Lung microvascular endothelial cell (primary cell): ENCODE measurements around the gene ERCC4. TPM values are rescaled to one million over a fixed set of nuclear protein-coding genes. Genes with fewer than 3 reads are reported as not detected.

Experiments
- DNase-seq, 2 donors: peaks; one replicate each; pipeline versions ENCODE4 v3.0.0 to v3.0.0-alpha.2; 2010; ENCODE audit warnings: low read depth in 2 of 2
- total RNA-seq: library from RNA; depleted of rRNA; stranded (reverse); fragments of >200 nt; gene quantifications from 2 replicates; pipeline ENCODE4 v1.2.1, GENCODE V29; 2014

ERCC4 gene
- total RNA-seq, 1 donor from 2014 or later, result 5.8 TPM

DNA sequence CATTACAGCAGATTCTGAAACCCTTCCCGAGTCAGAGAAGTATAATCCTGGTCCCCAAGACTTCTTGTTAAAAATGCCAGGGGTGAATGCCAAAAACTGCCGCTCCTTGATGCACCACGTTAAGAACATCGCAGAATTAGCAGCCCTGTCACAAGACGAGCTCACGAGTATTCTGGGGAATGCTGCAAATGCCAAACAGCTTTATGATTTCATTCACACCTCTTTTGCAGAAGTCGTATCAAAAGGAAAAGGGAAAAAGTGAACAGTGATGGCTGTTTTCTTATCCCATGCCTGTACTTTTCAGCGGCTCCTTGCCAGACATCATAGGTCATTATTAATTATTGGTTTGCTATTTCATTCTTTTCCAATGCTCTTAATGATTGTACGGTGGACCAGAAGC, 28.1 kb downstream of the ERCC4 start:
- DNase-seq, result no peak

DNA sequence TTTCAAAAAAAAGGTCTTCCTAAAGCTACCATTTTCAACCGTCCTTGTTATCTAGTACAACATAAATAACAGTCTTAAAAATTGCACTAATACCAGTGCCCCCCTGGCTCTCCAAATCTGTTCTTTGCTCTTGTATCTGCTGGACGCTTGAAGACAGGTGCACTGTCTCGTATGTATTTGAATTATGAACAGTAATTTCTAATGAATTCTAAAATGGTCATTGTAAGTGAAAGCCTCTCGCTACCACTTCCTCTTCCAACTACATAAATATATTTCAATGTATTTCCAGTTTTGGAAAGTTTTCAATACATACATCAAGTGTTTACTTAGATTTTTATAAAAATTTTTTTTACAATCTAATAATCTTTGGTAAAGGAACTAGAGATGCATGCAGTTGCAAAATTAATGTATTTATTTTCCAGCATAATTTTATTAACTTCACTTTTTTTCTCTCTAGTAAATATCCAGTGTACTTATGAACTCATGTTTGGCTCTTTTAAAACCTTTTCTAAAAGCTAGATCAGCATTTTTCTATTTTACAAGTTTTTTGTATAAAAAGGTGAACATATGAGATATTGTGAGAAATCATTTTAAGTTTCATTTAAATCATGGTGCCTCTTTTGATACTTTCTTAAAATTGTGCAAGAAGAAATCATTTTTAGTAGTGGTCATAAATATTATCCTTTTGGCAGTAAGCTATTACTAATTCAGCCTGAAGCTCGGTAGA, 31.0 kb downstream of the ERCC4 start:
- DNase-seq, result no peak

DNA sequence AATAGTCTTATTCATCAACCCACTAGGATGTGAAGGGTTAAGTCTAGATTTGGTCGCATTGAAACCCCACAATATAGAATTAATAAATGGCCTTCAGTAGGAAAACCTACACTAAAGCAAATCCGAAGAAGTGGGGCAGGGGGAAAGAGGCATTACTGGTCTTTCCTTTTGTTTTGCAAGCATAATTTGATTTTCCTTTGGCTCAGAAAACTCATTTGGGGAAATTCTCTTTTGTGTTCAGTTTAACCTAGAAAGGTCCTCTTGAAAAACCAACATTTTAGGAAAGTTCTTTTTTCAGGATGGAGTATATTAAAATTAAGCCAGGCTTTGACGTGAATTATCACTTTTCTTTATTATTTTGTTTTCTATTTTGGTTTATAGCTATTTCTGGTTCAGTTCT, 31.7 kb downstream of the ERCC4 start:
- no peak for DNase-seq

DNA sequence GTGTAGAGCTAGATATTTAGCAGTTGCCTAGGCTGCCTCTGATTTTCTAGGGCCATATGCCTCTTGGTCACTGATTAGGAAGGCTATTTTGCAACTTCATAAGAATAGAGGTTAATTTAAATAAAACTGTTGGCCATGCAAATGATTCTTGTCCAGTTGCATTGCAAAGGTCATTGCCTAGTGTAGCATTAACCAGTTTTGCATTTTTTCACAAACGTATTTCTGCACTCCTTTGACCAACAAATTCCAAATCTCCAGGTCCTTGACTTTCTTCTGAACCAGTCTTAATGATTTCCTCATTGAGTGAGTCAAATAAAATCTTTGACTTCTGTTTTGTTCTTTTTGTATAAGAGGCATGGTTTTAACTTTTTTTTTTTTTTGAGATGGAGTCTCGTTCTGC, 33.5 kb downstream of the ERCC4 start:
- no peak for DNase-seq

DNA sequence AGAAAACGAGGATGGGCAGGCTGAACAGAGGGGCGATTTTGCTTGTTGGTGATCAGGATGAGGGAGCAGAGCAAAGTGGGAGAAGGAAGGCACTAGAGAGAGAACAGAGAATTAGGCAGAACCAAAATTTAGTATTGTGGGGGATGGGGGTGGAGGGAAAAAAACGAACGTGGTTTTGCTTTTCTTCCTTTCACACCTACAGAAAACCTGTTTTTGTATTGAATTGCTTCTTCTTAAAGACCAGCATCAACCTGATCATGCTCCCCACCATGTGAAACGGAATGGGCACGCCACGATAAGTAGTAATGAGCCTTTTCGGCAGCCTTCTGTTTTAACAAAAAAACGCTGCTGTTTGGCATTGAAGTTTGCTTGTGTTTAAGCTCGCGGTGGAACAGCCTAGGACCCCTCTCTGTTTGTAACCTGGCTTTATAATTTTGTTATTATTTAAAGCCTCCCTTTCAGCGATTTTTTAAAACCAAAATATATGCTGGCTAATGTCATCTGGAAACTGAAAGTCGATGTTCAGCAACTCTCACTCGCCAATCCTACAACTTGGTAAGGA, 36.8 kb downstream of the ERCC4 start:
- DNase-seq, result no peak

DNA sequence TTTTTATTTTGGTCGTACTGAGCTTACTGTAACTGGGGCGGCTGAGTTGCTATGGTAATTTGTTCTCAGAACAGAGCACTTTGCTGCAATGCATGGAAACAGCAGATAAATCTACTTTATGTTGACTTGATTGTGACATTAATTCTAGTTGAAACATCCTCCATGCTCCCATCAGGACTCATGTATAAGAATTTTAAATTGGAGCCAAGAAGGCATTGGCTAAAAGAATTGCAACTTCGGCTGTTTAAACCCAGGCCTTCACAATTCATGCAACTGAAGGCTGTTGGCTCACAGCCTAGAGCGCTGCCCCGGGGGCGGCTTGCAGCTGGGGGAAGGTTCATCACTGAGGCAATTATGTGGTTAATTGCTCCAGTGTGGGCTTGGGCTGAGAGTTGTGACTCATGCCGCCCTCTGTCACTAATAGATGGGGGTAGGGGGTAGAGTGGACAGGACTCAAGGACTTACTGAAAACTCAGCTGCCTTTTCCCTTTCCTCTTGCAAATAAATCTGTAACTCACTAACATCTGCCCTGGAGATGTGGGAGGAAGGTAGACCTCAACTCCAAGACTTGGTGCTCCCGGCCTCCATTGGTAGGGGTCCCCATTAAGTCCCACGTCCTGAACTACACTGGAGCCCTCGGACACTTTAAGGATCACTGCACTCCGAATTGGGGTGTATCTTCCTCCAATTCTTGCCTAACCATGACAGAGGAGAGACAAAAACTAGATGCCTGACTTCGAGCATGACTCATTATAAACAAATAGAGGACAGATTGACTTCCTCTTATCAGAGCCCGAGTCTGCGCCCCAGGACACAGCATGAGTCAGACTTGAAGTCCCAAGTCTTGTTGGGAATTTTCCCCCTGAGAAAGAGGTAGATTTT, 37.5 kb downstream of the ERCC4 start:
- DNase-seq, result peak; percentile 67 to 94

DNA sequence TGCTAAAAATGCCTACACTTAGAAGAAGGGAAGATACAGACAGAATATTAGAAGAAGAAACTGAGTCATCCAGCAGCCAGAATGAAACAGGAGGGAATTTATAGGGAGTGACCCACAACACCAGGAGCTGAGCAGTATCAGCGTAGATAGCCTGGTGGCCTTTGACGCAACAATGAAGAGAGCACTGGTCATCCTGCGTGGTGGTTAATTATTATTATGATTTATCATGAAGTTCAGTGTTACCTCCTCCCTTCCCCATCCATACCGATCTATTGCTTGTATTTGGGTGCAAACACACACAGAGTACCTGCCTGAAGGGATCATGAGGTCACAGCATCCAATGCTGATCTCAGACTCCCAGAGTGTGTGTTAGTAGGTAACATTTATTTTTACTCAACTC, 38.5 kb downstream of the ERCC4 start:
- DNase-seq, result no peak

DNA sequence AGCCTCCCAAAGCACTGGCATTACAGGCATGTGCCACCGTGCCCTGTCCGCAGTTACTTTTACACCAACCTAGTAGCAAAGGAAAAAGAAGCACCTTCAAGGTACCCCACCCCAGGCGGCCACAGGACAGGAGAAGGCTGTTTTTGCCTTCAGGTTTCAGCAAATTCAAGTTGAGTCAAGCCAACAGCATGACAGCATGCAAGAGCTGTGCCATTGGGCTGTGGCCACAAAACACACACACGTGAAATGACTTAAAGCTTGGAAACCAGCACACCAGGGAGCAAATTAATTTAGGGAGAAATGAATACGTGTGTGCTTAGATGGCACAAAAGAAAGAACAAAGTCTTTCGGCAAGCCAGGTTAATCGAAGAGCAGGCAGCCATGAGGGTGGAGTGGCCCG, 39.7 kb downstream of the ERCC4 start:
- no peak for DNase-seq

DNA sequence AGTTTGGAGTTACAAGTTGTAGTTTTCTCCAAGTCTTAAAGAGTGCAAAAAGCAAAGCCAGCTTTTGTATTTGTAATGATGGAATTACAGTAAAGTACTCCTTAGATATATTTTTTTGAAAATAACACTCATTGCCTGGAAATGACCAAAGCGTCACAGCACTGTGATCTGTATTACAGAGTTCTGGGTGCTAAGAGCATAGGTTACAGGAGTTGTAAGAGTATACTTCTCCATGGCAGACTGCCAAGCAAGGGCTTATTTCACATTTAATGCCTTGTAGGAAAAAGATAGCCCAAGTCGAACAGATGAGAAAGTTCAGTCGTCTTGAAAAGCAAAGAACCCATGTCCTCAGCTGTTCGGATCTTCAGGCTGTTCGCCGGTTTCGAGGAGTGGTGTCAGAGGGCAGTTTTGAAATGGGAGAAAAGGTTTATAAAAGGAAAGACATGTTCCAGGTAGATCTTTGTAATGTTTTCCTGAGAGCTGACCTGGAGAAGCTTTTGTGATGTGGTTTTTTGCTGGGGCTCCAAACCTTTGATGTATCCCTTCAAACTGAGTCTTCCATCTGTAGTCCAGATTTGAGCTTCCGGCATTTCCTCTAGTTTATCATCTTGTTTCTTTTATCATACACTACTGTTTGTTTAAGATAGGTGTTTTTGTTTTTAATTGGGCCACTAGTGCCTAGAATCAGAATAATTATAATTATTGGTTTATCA, 41.3 kb downstream of the ERCC4 start:
- DNase-seq, result no peak

DNA sequence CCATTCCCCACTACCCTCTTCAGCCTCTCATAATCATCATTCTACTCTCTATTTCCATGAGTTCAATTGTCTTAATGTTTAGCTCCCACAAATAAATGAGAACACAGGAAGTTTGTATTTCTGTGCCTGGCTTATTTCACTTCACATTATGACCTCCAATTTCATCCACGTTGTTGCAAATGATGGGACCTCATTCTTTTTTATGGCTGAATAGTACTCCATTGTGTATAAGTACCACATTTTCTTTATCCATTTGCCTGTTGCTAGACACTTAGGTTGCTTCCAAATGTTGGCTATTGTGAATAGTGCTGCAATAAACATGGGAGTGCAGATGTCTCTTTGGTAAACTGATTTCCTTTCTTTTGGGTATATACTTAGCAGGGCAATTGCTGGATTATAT, 42.3 kb downstream of the ERCC4 start:
- no peak for DNase-seq

DNA sequence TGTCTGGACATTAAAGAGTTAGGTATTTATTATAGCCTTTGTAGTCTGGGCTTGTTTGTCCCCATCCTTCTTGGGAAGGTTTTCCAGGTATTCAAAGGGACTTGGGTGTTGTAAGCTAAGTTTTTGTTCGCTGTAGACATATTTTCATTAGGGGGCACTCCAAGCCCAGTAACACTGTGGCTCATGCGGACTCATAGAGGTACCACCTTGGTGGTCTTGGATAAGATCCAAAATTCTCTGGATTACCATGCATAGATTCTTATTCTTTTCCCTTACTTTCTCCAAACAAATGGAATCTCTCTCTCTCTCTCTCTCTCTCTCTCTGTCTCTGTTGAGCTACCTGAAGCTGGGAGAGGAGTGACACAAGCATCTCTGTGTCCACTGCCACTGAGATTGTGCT, 48.9 kb downstream of the ERCC4 start:
- no peak for DNase-seq

DNA sequence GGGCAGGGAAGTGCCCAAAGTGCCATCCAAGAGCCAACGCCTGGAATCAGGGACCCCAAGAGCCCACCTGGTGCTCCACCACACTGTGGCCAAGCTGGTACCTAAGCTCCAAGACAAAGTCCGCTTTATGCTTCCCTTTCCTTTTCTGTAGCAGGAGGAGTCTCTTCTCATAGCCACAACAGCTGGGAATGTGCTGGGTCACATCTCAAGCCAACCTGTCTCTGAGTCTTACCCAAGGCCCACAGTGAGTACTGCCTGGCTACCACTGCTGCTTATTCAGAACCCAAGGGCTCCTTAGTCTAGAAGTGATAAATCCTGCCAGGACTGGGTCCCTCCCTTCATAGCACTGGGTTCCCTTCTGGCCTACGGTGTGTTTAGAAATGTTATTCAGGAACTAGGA, 49.8 kb downstream of the ERCC4 start:
- no peak for DNase-seq

DNA sequence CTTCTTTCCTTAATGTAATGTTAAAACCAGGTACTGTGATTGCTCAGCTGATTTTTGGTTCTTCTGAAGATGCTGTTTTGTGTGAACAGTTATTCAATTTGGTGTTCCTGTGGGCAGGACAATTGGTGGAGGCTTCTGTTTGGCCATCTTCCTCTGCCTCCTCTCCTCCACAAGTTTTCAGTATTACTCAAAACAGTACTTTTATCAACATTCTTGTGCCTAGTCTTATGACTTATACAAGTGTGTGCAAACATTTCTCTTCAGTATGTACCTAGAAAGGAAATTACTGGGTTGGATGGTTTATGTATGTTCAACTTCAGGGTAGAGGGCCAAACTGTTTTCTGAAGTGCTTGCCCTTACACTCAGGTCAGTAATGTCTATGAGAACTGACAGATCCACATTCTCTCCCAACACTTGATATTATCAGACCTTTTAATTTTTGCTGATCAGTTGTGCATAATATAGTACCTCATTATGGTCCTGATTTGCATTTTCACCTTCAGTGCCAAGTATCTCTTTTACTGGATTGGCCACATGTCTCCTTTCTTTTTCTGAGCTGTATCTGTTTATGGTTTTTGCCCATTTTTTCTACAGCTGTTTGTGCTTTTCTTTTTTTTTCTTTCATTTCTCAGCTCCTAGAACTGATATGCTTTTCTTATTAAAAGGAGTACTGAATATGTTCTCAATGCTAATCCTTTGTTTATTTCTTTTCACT, 50.9 kb downstream of the ERCC4 start:
- DNase-seq, result no peak

DNA sequence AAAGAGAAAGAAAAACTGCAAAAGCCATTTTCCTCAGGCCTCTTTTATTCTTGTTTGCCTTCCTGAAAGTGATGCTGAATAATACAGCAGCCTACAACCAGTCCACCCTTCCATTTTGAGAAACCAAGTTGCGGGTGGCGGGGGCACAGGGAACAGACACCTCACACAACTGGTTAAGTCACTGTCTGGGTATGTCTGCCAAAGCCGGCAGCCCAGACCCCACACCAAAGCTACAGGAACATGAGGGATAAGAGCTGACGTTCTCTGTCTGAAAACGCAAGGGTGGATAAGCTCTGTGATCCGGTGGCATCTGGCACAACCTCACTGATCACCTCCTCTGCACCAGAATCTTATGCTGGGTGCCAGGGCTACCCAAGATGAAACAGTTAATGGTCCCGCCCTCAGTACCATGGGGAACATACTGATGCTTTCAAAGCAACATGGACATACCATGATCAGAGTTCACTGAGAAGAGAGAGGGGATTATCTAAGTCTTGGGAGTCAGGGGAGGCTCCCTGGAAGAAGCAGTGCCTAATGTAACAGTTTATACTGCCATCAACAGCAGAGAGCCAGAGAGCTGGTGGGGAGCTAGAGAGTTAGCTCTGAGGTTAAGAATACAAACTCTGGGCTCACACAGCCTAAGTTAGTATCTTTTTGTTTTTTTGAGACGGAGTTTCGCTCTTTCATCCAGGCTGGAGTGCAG, 53.5 kb downstream of the ERCC4 start:
- no peak for DNase-seq

DNA sequence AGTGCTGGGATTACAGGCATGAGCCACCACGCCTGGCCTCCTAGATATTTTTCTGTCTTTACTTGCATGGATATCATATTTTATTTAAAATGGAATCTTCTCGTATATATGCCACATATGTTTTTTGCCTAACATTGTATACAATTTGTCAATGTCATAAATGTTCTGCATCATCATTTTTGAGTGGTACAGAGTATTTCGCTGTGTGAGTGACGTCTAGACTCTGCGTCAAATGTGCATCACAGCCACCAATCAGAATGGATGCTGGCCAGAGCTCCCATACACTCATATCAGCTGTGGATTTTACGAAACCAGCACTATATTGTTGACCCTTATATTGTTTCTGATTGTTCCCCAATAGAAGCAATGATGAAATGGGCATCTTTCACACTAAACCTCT, 57.2 kb downstream of the ERCC4 start:
- DNase-seq, result no peak

DNA sequence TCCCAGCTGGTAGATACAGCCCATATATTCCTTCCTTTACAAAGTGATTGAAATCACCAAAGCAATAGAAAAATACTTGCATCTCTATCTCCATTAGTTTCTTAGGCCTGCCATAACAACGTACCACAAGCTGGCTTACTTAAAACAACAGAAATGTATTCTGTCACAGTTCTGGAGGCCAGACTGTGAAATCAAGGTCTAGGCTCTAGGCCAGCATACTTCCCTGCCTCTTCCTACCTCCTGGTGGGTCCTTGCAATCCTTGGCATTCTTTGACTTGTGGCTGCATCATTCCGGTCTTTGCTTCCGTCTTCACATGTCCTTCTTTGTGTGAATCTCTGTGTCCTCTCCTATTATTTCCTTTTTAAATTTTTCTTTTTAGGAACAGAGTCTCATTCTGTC, 62.5 kb downstream of the ERCC4 start:
- DNase-seq, result no peak

DNA sequence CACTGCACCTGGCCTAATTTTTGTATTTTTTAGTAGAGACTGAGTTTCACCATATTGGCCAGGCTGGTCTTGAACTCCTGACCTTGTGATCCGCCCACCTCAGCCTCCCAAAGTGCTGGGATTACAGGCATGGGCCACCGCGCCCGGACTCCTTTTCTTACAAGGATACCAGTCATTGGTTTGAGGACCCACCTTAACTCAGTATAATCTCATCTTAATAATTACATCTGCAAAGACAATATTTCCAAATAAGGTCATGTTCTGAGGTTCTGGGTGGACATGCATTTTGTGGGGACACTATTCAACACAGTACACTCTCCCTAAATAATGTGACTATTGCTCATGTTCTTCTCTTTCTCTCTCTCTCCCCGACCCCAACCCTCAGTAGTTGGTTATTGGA, 63.7 kb downstream of the ERCC4 start:
- DNase-seq, result no peak

DNA sequence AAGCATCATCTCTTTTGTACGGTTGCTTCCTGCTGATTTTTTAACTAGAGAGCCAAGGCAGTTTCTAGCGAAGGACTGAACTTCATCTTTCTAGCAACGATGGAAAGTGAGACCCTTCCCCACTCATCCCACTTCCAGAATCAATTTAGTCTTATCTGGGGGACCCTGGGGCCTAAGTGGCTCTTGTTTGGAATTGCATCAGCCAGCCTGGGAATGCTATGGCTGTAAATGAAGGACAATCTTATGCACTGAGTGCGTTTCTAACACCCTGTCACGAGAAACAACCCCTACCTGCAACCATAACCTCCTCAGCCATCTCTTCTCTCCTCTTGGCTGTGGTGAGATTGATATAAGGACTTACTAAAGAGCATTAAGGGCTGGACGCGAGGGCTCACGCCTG, 64.8 kb downstream of the ERCC4 start:
- no peak for DNase-seq

DNA sequence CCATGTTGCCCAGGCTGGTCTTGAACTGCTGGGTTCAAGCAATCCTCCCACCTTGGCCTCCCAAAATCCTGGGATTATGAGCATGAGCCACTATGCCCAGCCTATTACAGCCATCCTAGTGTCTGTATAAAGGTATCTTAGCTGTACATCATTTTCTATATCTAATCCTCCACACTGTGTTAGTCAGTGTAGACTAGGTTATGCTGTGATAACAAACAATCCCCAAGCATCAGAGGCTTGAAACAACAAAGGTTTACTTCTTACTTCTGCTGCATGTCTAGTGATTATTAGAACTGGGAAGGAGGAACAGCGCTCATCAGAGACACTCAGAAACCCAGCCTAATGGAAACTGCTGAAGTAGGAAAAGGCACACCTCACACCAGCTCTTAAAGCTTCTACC, 68.1 kb downstream of the ERCC4 start:
- DNase-seq, result no peak

DNA sequence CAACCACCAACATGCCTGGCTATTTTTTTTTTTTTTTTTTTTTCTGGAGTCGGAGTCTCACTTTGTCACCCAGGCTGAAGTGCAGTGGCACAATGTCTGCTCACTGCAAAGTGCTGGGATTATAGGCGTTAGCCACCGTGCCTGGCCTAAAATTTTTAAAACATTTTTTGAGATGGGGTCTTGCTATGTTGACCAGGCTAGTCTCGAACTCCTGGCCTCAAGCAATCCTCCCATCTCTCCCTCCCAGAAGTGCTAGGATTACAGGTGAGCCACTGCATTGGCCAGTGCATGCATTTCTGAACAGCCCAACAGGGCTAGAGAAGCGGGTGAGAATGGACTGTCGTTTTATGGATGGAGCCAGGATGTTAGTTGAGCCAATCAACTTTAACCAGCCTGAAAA, 72.4 kb downstream of the ERCC4 start:
- DNase-seq, result no peak

DNA sequence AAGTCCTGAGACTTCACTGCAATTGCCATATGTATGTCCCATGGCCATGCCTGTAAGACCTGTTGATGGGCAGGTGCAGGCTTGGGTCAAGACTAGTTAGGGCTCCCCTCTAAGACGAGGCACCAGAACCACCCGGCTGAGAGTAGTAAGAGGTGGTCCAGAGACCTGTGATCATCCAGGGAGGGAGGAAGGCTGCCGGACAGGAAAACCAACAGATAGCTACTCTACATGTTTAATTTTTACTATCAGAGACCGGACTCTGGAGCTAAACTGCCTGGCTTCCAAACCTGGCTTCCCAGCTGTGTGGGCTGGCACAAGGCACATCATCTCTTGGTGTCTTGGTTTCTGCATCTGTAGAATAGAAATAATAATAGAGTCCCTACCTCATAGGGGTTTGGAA, 73.0 kb downstream of the ERCC4 start:
- DNase-seq, result no peak
